Activated naive CD4-positive, alpha-beta T cell treated with anti-CD3 and anti-CD28 coated beads for 36 hours (primary cell): ENCODE results near the gene ARFRP1. TPM values are rescaled to one million over a fixed set of nuclear protein-coding genes. Genes with fewer than 3 reads are reported as not detected.

Experiments
- CTCF ChIA-PET: fragments of 350-600 bp; sonication (Branson Sonifier 250); formaldehyde crosslinking; loops from one replicate; lab custom pipeline; 2021; ENCODE audit warnings: antibody characterized with exemption; lab: Charles Lee
- DNase-seq: peaks from one replicate; pipeline ENCODE4 v3.0.0-alpha.2; 2020
- H3K27ac Mint-ChIP-seq: one replicate; pipeline ENCODE4 v1.8.0; 2021; ENCODE audit warnings: mild to moderate bottlenecking, mixed read lengths
- H3K27me3 Mint-ChIP-seq: one replicate; pipeline ENCODE4 v1.8.0; 2021; ENCODE audit warnings: low read depth, mixed read lengths
- H3K36me3 Mint-ChIP-seq: one replicate; pipeline ENCODE4 v1.8.0; 2021; ENCODE audit warnings: low read depth, mixed read lengths
- H3K4me1 Mint-ChIP-seq: one replicate; pipeline ENCODE4 v1.8.0; 2021; ENCODE audit warnings: low read depth, mixed read lengths
- H3K4me3 Mint-ChIP-seq: one replicate; pipeline ENCODE4 v1.8.0; 2021; ENCODE audit warnings: mild to moderate bottlenecking, moderate library complexity, mixed read lengths
- H3K9me3 Mint-ChIP-seq: one replicate; pipeline ENCODE4 v1.8.0; 2021; ENCODE audit warnings: mixed read lengths
- intact Hi-C: fragments of 100-400 bp; cut with micrococcal nuclease; formaldehyde crosslinking; loops from one replicate; pipeline ENCODE4 v1.15.1; 2023
- total RNA-seq, 2 experiments: library from RNA; stranded (reverse); gene quantifications; one replicate each; pipeline ENCODE4 v1.2.3, GENCODE V29; 2021

ARFRP1 gene
- total RNA-seq, 2 experiments from 2014 or later, result 45.6 to 49.2 TPM

- intact Hi-C loops, result no loop called here
- DNase-seq, result no peak
- Mint-ChIP-seq H3K4me3 (no peak overlapping the region), H3K27me3 (no peaks in the 10 kb centered on the region), H3K9me3 (no peaks in the 10 kb centered on the region), H3K27ac (no peak overlapping the region), H3K36me3 (peaks cover 7% of the 10 kb centered on the region), H3K4me1 (peaks cover 25% of the 10 kb centered on the region)
- CTCF ChIA-PET, result no interaction called here
Observed at GRCh38 chr20:63689046-63690002, 18.5 kb downstream of the ARFRP1 start.

GRCh38 chr20:63688228-63689045 is 19.3 kb downstream of the ARFRP1 start:
- CTCF ChIA-PET, result no interaction called here
- no peaks in the 10 kb centered on the region for H3K9me3 Mint-ChIP-seq
- no peak overlapping the region for H3K4me3 Mint-ChIP-seq
- H3K27ac Mint-ChIP-seq, result no peak overlapping the region
- no peak for DNase-seq
- intact Hi-C loops, result no loop called here
- H3K4me1 Mint-ChIP-seq, result peaks cover 24% of the 10 kb centered on the region
- H3K27me3 Mint-ChIP-seq, result no peaks in the 10 kb centered on the region
- H3K36me3 Mint-ChIP-seq, result peaks cover 7% of the 10 kb centered on the region

GRCh38 chr20:63687419-63688178 is 20.2 kb downstream of the ARFRP1 start:
- no peaks in the 10 kb centered on the region for H3K27me3 Mint-ChIP-seq

GRCh38 chr20:63686492-63687321 is 21.1 kb downstream of the ARFRP1 start:
- Mint-ChIP-seq H3K27ac (peak overlapping the region; percentile 76), H3K27me3 (no peaks in the 10 kb centered on the region), H3K36me3 (peaks cover 7% of the 10 kb centered on the region), H3K4me1 (peaks cover 24% of the 10 kb centered on the region), H3K4me3 (no peak overlapping the region), H3K9me3 (no peaks in the 10 kb centered on the region)
- intact Hi-C loops, result loop anchor here (1.0 kb wide), 1 partner anchor 28 kb away; the partner anchor contains the start of gene RTEL1
- DNase-seq, result peak; percentile 88
- CTCF ChIA-PET, result interaction anchor here (0.5 to 0.6 kb wide), 3 partner anchors 41 to 307 kb away, joined by 3 to 4 read pairs (median 4); no protein-coding TSS in a partner anchor

More at GRCh38 chr20:63687419-63688178, 20.2 kb downstream of the ARFRP1 start:
- peaks cover 7% of the 10 kb centered on the region for H3K36me3 Mint-ChIP-seq
- no peak for DNase-seq
- H3K9me3 Mint-ChIP-seq, result no peaks in the 10 kb centered on the region
- no peak overlapping the region for H3K27ac Mint-ChIP-seq
- peaks cover 24% of the 10 kb centered on the region for H3K4me1 Mint-ChIP-seq
- CTCF ChIA-PET, result interaction anchor here (0.5 to 0.6 kb wide), 2 partner anchors 98 to 306 kb away, joined by 3 to 4 read pairs; no protein-coding TSS in a partner anchor
- intact Hi-C loops, result no loop called here
- no peak overlapping the region for H3K4me3 Mint-ChIP-seq

- Mint-ChIP-seq H3K4me1 (peaks cover 24% of the 10 kb centered on the region), H3K27ac (peak overlapping the region; percentile 76), H3K36me3 (peaks cover 3% of the 10 kb centered on the region), H3K27me3 (no peaks in the 10 kb centered on the region), H3K9me3 (no peaks in the 10 kb centered on the region), H3K4me3 (no peak overlapping the region)
- CTCF ChIA-PET, result interaction anchor here (0.6 kb wide), 1 partner anchor 41 kb away, joined by 4 read pairs; no protein-coding TSS in a partner anchor
- DNase-seq, result no peak
- intact Hi-C loops, result loop anchor here (1.0 kb wide), 1 partner anchor 28 kb away; the partner anchor contains the start of gene RTEL1
Observed at GRCh38 chr20:63686094-63686491, 21.7 kb downstream of the ARFRP1 start.

- Mint-ChIP-seq H3K4me3 (no peak overlapping the region), H3K36me3 (peaks cover 3% of the 10 kb centered on the region), H3K27me3 (no peaks in the 10 kb centered on the region), H3K4me1 (peaks cover 24% of the 10 kb centered on the region), H3K9me3 (no peaks in the 10 kb centered on the region), H3K27ac (peak overlapping the region; percentile 61)
- DNase-seq, result no peak
- CTCF ChIA-PET, result no interaction called here
- intact Hi-C loops, result loop anchor here (1.0 kb wide), 1 partner anchor 27 kb away; the partner anchor contains the start of gene RTEL1
Observed at GRCh38 chr20:63685269-63686026, 22.3 kb downstream of the ARFRP1 start.

GRCh38 chr20:63682384-63683139 is 25.2 kb downstream of the ARFRP1 start:
- peaks cover 6% of the 10 kb centered on the region for H3K36me3 Mint-ChIP-seq
- H3K27me3 Mint-ChIP-seq, result no peaks in the 10 kb centered on the region
- H3K4me3 Mint-ChIP-seq, result no peak overlapping the region
- H3K9me3 Mint-ChIP-seq, result no peaks in the 10 kb centered on the region
- intact Hi-C loops, result no loop called here
- no peak overlapping the region for H3K27ac Mint-ChIP-seq
- CTCF ChIA-PET, result no interaction called here
- no peak for DNase-seq
- H3K4me1 Mint-ChIP-seq, result peaks cover 22% of the 10 kb centered on the region

GRCh38 chr20:63681609-63682142 is 26.1 kb downstream of the ARFRP1 start:
- intact Hi-C loops, result no loop called here
- Mint-ChIP-seq H3K4me1 (peaks cover 16% of the 10 kb centered on the region), H3K27ac (no peak overlapping the region), H3K36me3 (peaks cover 8% of the 10 kb centered on the region), H3K4me3 (no peak overlapping the region), H3K27me3 (no peaks in the 10 kb centered on the region), H3K9me3 (no peaks in the 10 kb centered on the region)
- CTCF ChIA-PET, result no interaction called here
- no peak for DNase-seq

GRCh38 chr20:63680857-63681608 is 26.7 kb downstream of the ARFRP1 start:
- intact Hi-C loops, result no loop called here
- no peak overlapping the region for H3K4me3 Mint-ChIP-seq
- DNase-seq, result no peak
- H3K27ac Mint-ChIP-seq, result no peak overlapping the region
- peaks cover 10% of the 10 kb centered on the region for H3K4me1 Mint-ChIP-seq
- peaks cover 12% of the 10 kb centered on the region for H3K36me3 Mint-ChIP-seq
- CTCF ChIA-PET, result no interaction called here
- H3K27me3 Mint-ChIP-seq, result no peaks in the 10 kb centered on the region
- H3K9me3 Mint-ChIP-seq, result no peaks in the 10 kb centered on the region
